OCI-LY1 (cell line): ENCODE measurements around the gene SMIM21.

Experiments used
- H2AFZ ChIP-seq: fragments of 200-600 bp; sonication (generic), shearing (Covaris generic); 2 replicates; pipeline ENCODE4 v1.6.0; 2014; ENCODE audit warnings: antibody characterized with exemption, mild to moderate bottlenecking, low read length
- H3F3A ChIP-seq: fragments of 200-600 bp; sonication (generic), shearing (Covaris generic); 2 replicates; pipeline ENCODE4 v1.6.0; 2014; ENCODE audit warnings: mild to moderate bottlenecking, antibody characterized with exemption, low read length, moderate library complexity; ENCODE audit not compliant: insufficient read depth
- H3K27ac ChIP-seq: fragments of 200-600 bp; sonication (generic); 2 replicates; pipeline ENCODE4 v1.5.1; 2014; ENCODE audit warnings: low read length, mixed run types, mild to moderate bottlenecking, low read depth; ENCODE audit not compliant: poor library complexity, severe bottlenecking
- H3K27me3 ChIP-seq: fragments of 200-600 bp; sonication (generic); 2 replicates; pipeline ENCODE4 v1.6.0; 2014; ENCODE audit warnings: antibody characterized with exemption, mild to moderate bottlenecking, low read length, moderate library complexity; ENCODE audit not compliant: insufficient read depth
- H3K36me3 ChIP-seq: fragments of 200-600 bp; sonication (generic); 2 replicates; pipeline ENCODE4 v1.6.1; 2014; ENCODE audit warnings: mild to moderate bottlenecking, antibody characterized with exemption, low read length, moderate library complexity, mixed read lengths; ENCODE audit not compliant: insufficient read depth
- H3K4me1 ChIP-seq: fragments of 200-600 bp; sonication (generic); 2 replicates; pipeline ENCODE4 v1.5.1; 2014; ENCODE audit warnings: mild to moderate bottlenecking, low read length, moderate library complexity; ENCODE audit not compliant: insufficient read depth, severe bottlenecking
- H3K4me2 ChIP-seq: fragments of 200-600 bp; sonication (generic), shearing (Covaris generic); 2 replicates; pipeline ENCODE4 v1.6.1; 2014; ENCODE audit warnings: low read length
- H3K4me3 ChIP-seq: fragments of 200-600 bp; sonication (generic); 2 replicates; pipeline ENCODE4 v1.5.1; 2014; ENCODE audit warnings: low read length, low read depth, mild to moderate bottlenecking, mixed read lengths; ENCODE audit not compliant: poor library complexity, severe bottlenecking
- H3K79me2 ChIP-seq: fragments of 200-600 bp; shearing (Covaris generic); 2 replicates; pipeline ENCODE4 v1.6.1; 2016; ENCODE audit warnings: mixed run types, low read length, mixed read lengths; ENCODE audit not compliant: insufficient read depth
- H3K9ac ChIP-seq: fragments of 200-600 bp; sonication (generic), shearing (Covaris generic); 2 replicates; pipeline ENCODE4 v1.6.1; 2014; ENCODE audit warnings: mild to moderate bottlenecking, low read length, mixed read lengths
- H3K9me2 ChIP-seq: fragments of 200-600 bp; sonication (generic), shearing (Covaris generic); 2 replicates; pipeline ENCODE4 v1.6.1; 2014; ENCODE audit warnings: low read depth, mild to moderate bottlenecking, low read length, mixed read lengths
- H3K9me3 ChIP-seq: fragments of 200-600 bp; shearing (Covaris generic); 2 replicates; pipeline ENCODE4 v1.6.1; 2014; ENCODE audit warnings: low read length, mixed read lengths
- H4K20me1 ChIP-seq: fragments of 200-600 bp; sonication (generic), shearing (Covaris generic); 2 replicates; pipeline ENCODE4 v1.6.0; 2016; ENCODE audit warnings: mild to moderate bottlenecking, low read length; ENCODE audit not compliant: insufficient read depth
- EZH2 ChIP-seq: fragments of 200-600 bp; sonication (generic), shearing (Covaris generic); IDR thresholded peaks from 2 replicates; pipeline ENCODE4 v1.8.0; 2017; ENCODE audit warnings: borderline replicate concordance, mixed run types, mild to moderate bottlenecking, antibody characterized with exemption, low read length, moderate library complexity, mixed read lengths
- TF ChIP-seq, protein P1 (sequence below): fragments of 200-600 bp; sonication (generic), shearing (Covaris generic); IDR thresholded peaks from 2 replicates; pipeline ENCODE4 v1.5.1; 2017; ENCODE audit warnings: mild to moderate bottlenecking, antibody characterized with exemption, low read length, moderate library complexity, mixed read lengths

Gene SMIM21

DNA sequence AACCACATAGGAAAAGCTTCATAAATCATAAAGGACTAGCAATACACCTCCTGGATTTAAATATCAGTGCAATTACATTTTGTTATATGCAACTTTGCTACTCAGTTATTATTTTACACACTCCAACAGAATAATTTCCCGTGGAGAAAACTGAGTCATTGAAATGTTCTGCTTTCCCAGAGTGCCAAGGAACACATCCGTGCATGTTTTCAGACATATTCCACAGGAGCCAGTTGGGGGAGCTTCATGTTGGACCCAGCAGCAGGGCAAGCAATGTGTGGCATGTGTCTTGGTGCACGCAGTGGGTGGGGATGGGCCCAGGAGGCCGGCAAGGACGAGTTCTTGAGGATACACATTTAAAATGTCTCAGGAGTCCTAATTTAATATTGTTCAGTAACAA, 14.4 kb upstream of the SMIM21 start:
- H3F3A ChIP-seq = no peaks in the 10 kb centered on the region
- no peak overlapping the region for H3K4me3 ChIP-seq
- H2AFZ ChIP-seq = no peak overlapping the region
- no peaks in the 10 kb centered on the region for H3K4me1 ChIP-seq
- H3K4me2 ChIP-seq = no peak overlapping the region
- no peak overlapping the region for H3K9ac ChIP-seq
- H3K9me3 ChIP-seq = no peaks in the 10 kb centered on the region
- H3K79me2 ChIP-seq = no peaks in the 10 kb centered on the region
- H3K27ac ChIP-seq = no peak overlapping the region
- H3K9me2 ChIP-seq = no peaks in the 10 kb centered on the region
- no peak for TF ChIP-seq EZH2
- TF ChIP-seq, protein P1, sequence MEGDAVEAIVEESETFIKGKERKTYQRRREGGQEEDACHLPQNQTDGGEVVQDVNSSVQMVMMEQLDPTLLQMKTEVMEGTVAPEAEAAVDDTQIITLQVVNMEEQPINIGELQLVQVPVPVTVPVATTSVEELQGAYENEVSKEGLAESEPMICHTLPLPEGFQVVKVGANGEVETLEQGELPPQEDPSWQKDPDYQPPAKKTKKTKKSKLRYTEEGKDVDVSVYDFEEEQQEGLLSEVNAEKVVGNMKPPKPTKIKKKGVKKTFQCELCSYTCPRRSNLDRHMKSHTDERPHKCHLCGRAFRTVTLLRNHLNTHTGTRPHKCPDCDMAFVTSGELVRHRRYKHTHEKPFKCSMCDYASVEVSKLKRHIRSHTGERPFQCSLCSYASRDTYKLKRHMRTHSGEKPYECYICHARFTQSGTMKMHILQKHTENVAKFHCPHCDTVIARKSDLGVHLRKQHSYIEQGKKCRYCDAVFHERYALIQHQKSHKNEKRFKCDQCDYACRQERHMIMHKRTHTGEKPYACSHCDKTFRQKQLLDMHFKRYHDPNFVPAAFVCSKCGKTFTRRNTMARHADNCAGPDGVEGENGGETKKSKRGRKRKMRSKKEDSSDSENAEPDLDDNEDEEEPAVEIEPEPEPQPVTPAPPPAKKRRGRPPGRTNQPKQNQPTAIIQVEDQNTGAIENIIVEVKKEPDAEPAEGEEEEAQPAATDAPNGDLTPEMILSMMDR = no peak
- H3K27me3 ChIP-seq = no peaks in the 10 kb centered on the region
- no peaks in the 10 kb centered on the region for H3K36me3 ChIP-seq
- no peaks in the 10 kb centered on the region for H4K20me1 ChIP-seq

DNA sequence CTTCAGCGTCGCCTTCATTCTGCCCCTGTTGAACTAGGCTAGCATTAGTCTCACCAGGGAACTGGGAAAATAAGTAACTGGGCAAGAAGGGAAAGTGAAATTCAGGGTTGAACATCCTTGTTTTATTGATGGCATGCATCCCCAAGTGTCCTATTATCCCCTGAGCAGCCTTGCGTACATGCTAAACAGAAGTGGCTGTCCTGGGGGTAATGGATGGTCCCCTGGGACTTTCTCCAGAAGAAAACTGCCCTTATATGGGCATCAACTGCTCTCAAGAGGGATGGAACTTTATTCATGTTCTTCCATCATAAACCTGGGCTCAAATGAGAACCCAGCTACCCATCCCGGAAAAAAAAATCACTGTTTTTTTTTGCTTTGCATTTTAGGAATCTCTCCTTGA, 11.8 kb upstream of the SMIM21 start:
- TF ChIP-seq EZH2 = no peak
- TF ChIP-seq, protein P1 = no peak
- Histone ChIP-seq H3K4me1 (no peaks in the 10 kb centered on the region), H3K27me3 (no peaks in the 10 kb centered on the region), H3K9ac (no peak overlapping the region), H3K4me3 (no peak overlapping the region), H3F3A (no peaks in the 10 kb centered on the region), H3K79me2 (no peaks in the 10 kb centered on the region), H4K20me1 (no peaks in the 10 kb centered on the region), H3K36me3 (no peaks in the 10 kb centered on the region), H3K4me2 (no peak overlapping the region), H2AFZ (no peak overlapping the region), H3K27ac (no peak overlapping the region), H3K9me3 (no peaks in the 10 kb centered on the region), H3K9me2 (no peaks in the 10 kb centered on the region)

DNA sequence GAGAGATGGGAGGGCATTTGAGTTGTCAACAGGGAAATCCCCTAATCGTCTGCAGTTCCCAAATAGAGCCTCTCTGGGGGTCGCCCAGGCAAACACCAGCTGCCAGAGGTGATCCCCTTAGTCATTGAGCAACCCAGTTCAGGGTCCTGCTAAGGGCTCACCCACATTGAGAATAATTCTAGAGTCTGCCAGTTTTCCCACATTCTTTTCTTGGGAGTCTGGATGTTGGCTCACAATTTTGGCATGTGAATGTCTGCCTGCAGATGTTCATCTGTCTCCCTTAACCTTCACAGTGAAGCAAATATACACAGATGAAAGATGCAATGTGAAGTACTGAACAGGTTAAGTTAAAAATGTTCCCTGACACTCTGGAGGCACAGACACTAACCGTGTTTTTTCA, 11.4 kb upstream of the SMIM21 start:
- Histone ChIP-seq H3K27me3 (no peaks in the 10 kb centered on the region), H3F3A (no peaks in the 10 kb centered on the region), H3K9me3 (no peaks in the 10 kb centered on the region), H3K4me1 (no peaks in the 10 kb centered on the region), H3K9ac (no peak overlapping the region), H3K9me2 (no peaks in the 10 kb centered on the region), H2AFZ (no peak overlapping the region), H3K27ac (no peak overlapping the region), H3K36me3 (no peaks in the 10 kb centered on the region), H3K4me3 (no peak overlapping the region), H3K79me2 (no peaks in the 10 kb centered on the region), H4K20me1 (no peaks in the 10 kb centered on the region), H3K4me2 (no peak overlapping the region)
- no peak for TF ChIP-seq EZH2
- TF ChIP-seq, protein P1 = no peak
